Thyroid gland (tissue), 4 donors: ENCODE results near the gene SOD2.

Experiments used
- POLR2A ChIP-seq, 2 donors: fragments of 450-650 bp; IDR thresholded peaks; one replicate each; pipeline ENCODE4 v1.6.1; 2017; ENCODE audit warnings: antibody characterized with exemption in 2 of 2, mild to moderate bottlenecking in 2 of 2, moderate library complexity in 1 of 2
- TF ChIP-seq, protein P1 (sequence below), 6 experiments: fragments of 200-600 bp in 3 of 6; fragments of 450-650 bp in 3 of 6; sonication (generic) in 3 of 6; IDR thresholded peaks; one replicate each; pipeline ENCODE4 v1.5.1; 2016 to 2019; ENCODE audit warnings: antibody characterized with exemption in 6 of 6, mild to moderate bottlenecking in 2 of 6, inconsistent platforms in 1 of 6, moderate library complexity in 1 of 6

DNA sequence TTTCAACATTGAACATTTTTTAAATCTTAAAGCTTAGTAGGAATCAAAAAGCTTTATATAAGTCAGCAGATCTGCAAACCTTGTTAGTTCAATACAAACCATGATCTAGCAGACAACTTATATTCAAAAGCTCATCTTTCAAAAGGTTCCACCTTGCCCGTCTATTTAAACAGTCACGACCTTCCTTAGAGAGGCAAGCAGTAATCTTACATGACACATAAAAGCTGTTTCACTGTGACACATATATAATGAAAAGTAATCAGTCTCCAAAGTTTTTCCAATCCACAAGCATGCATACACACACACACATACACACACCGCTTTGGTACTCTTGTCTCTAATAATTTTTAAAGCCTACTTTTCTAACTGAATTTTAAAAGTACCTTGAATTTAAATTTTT, 12.9 kb downstream of the SOD2 start:
- TF ChIP-seq, protein P1, sequence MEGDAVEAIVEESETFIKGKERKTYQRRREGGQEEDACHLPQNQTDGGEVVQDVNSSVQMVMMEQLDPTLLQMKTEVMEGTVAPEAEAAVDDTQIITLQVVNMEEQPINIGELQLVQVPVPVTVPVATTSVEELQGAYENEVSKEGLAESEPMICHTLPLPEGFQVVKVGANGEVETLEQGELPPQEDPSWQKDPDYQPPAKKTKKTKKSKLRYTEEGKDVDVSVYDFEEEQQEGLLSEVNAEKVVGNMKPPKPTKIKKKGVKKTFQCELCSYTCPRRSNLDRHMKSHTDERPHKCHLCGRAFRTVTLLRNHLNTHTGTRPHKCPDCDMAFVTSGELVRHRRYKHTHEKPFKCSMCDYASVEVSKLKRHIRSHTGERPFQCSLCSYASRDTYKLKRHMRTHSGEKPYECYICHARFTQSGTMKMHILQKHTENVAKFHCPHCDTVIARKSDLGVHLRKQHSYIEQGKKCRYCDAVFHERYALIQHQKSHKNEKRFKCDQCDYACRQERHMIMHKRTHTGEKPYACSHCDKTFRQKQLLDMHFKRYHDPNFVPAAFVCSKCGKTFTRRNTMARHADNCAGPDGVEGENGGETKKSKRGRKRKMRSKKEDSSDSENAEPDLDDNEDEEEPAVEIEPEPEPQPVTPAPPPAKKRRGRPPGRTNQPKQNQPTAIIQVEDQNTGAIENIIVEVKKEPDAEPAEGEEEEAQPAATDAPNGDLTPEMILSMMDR (IDR thresholded peaks at IDR 0.05): no peak
- TF ChIP-seq POLR2A (IDR thresholded peaks at IDR 0.05): no peak
